KMS-11 (cell line): ENCODE measurements around the gene TNFAIP8L1.

Experiments used
- H2AFZ ChIP-seq: fragments of 200-600 bp; sonication (generic); 2 replicates; pipeline ENCODE4 v1.6.1; 2016; ENCODE audit warnings: antibody characterized with exemption, mixed run types, low read depth
- H3K27ac ChIP-seq: fragments of 200-600 bp; sonication (generic); 2 replicates; pipeline ENCODE4 v1.6.1; 2016; ENCODE audit warnings: mild to moderate bottlenecking, mixed run types
- H3K27me3 ChIP-seq: fragments of 200-600 bp; sonication (generic); 2 replicates; pipeline ENCODE4 v1.6.1; 2017; ENCODE audit warnings: mild to moderate bottlenecking, low read depth, mixed run types, moderate library complexity; ENCODE audit not compliant: insufficient read depth
- H3K36me3 ChIP-seq: fragments of 200-600 bp; sonication (generic); 2 replicates; pipeline ENCODE4 v1.6.1; 2017; ENCODE audit warnings: mild to moderate bottlenecking, mixed run types; ENCODE audit not compliant: insufficient read depth
- H3K4me1 ChIP-seq: fragments of 200-600 bp; sonication (generic); 2 replicates; pipeline ENCODE4 v1.6.1; 2016; ENCODE audit warnings: mild to moderate bottlenecking, low read depth, mixed run types; ENCODE audit not compliant: poor library complexity, severe bottlenecking
- H3K4me2 ChIP-seq: fragments of 200-600 bp; sonication (generic); 2 replicates; pipeline ENCODE4 v1.7.0; 2016; ENCODE audit warnings: mild to moderate bottlenecking, mixed run types
- H3K4me3 ChIP-seq: fragments of 200-600 bp; sonication (generic); IDR thresholded peaks from 2 replicates; pipeline ENCODE4 v1.6.1; 2017; ENCODE audit warnings: low read depth, low read length, mixed read lengths; ENCODE audit not compliant: insufficient read depth
- H3K79me2 ChIP-seq: fragments of 200-600 bp; sonication (generic); 2 replicates; pipeline ENCODE4 v1.6.1; 2016; ENCODE audit warnings: low read depth, mixed run types; ENCODE audit not compliant: insufficient read depth
- H3K9ac ChIP-seq: fragments of 200-600 bp; sonication (generic); 2 replicates; pipeline ENCODE4 v1.6.1; 2016; ENCODE audit warnings: mild to moderate bottlenecking, mixed run types
- H4K20me1 ChIP-seq: fragments of 200-600 bp; sonication (generic); 2 replicates; pipeline ENCODE4 v1.6.1; 2016; ENCODE audit warnings: mild to moderate bottlenecking, mixed run types; ENCODE audit not compliant: insufficient read depth
- CTCF ChIP-seq: fragments of 200-600 bp; sonication (generic); conservative IDR thresholded peaks from 2 replicates; pipeline ENCODE4 v1.6.1; 2017; ENCODE audit warnings: low read depth, mild to moderate bottlenecking, antibody characterized with exemption, low read length, moderate library complexity, mixed read lengths

The TNFAIP8L1 gene

DNA sequence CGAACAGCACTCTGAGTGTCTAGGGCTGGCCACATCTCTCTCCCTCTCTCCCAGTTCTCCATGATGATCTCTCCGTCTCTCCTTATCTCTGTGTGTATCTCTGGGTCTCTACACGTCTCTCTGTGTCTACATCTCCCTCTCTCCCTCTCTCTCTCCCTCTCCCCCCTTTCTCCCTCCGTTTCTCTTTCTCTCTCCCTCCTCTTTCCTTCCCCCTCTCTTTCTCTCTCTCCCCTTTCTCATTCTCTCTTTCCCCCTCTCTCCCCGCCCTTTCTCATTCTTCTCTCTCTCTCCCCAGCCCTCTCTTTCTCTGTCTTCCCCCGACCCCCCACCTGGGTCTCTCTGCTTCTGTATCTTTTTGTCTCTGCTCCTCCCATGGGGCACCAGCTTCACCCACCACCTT is 21.3 kb upstream of the TNFAIP8L1 start:
- H3K27ac ChIP-seq: no peak overlapping the region
- no peaks in the 10 kb centered on the region for H4K20me1 ChIP-seq
- H3K9ac ChIP-seq: no peak overlapping the region
- TF ChIP-seq CTCF: no peak
- H3K4me2 ChIP-seq: no peak overlapping the region
- H3K4me1 ChIP-seq: no peaks in the 10 kb centered on the region
- H3K36me3 ChIP-seq: no peaks in the 10 kb centered on the region
- H3K4me3 ChIP-seq: no peak overlapping the region
- no peak overlapping the region for H2AFZ ChIP-seq
- no peaks in the 10 kb centered on the region for H3K79me2 ChIP-seq
- peaks cover 17% of the 10 kb centered on the region; the same call in 1 of the 2 replicates for H3K27me3 ChIP-seq

DNA sequence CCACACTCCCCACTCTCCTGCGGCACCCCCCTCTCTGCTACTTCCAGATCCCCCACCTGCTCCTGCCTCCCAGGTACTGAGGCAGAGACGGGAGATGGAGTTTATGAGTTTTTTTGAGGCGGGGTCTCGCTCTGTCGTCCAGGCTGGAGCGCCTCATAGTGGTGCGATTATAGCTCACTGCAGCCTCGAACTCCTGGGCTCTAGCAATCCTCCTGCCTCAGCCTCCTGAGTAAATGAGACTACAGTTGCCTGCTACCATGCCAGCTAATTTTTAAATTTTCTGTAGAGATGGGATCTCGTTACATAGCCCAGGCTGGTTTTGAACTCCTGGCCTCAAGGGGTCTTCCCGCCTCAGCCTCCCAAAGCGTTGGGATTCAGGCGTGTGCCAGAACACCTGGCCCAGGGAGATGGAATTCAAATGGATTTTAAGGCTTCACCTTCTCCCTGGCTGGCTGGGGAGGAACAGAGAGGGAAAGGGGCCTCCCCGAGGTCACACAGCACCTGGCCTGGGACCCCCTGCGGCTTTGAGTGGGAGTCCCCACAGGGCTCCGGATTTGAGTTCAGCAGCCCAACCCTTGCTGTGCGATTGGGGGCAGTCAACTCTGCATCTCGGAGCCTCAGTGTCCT is 19.5 kb upstream of the TNFAIP8L1 start:
- no peak for TF ChIP-seq CTCF

DNA sequence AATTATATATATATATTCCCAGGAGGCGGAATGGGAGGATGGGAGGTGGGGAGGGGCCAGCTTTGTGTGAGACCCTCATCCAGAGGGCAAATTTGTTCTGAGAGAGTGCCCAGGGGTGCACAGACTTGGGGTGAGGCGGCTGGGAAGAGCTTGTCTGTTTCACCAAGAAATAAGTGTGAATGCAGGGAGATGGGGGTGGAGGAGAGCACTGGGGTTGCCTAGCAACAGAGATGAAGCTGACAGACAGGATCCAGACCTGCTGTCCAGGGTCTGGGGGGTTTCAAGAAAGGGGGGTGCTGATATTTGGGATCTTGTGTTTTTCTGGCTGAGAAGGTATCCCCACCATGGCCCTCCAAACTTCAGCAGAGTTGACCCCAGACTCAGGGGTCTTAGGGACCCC is 18.6 kb upstream of the TNFAIP8L1 start:
- Histone ChIP-seq H3K79me2 (no peaks in the 10 kb centered on the region), H3K4me3 (no peak overlapping the region), H3K27me3 (peaks cover 16% of the 10 kb centered on the region; the same call in 1 of the 2 replicates), H2AFZ (no peak overlapping the region), H3K9ac (no peak overlapping the region), H3K4me2 (no peak overlapping the region), H3K36me3 (no peaks in the 10 kb centered on the region), H4K20me1 (no peaks in the 10 kb centered on the region), H3K27ac (no peak overlapping the region), H3K4me1 (no peaks in the 10 kb centered on the region)
- TF ChIP-seq CTCF: no peak

More for the DNA sequence above, 19.5 kb upstream of the TNFAIP8L1 start:
- Histone ChIP-seq H3K27me3 (peaks cover 16% of the 10 kb centered on the region; the same call in 1 of the 2 replicates), H3K36me3 (no peaks in the 10 kb centered on the region), H3K27ac (no peak overlapping the region), H3K4me1 (no peaks in the 10 kb centered on the region), H4K20me1 (no peaks in the 10 kb centered on the region), H3K4me2 (no peak overlapping the region), H3K9ac (no peak overlapping the region), H2AFZ (no peak overlapping the region), H3K79me2 (no peaks in the 10 kb centered on the region), H3K4me3 (no peak overlapping the region)

GRCh38 chr19:4622695-4623421 is 16.5 kb upstream of the TNFAIP8L1 start:
- Histone ChIP-seq H3K9ac (no peak overlapping the region), H3K4me2 (no peak overlapping the region), H3K4me1 (no peaks in the 10 kb centered on the region), H3K4me3 (no peak overlapping the region), H3K27me3 (peaks cover 14% of the 10 kb centered on the region; the same call in 1 of the 2 replicates), H3K27ac (no peak overlapping the region), H3K36me3 (no peaks in the 10 kb centered on the region), H3K79me2 (no peaks in the 10 kb centered on the region), H2AFZ (no peak overlapping the region), H4K20me1 (no peaks in the 10 kb centered on the region)
- TF ChIP-seq CTCF: no peak
